Loucy (cell line): Measurements from ENCODE around the gene ERICH4.
A peak's percentile ranks its signal among the peaks of the same experiment; 100 is the strongest.

Source experiments
- H2AFZ ChIP-seq: fragments of 200-600 bp; sonication (generic); 2 replicates; pipeline ENCODE4 v1.6.0; 2016; ENCODE audit warnings: antibody characterized with exemption, mild to moderate bottlenecking, low read length, moderate library complexity
- H3F3A ChIP-seq: fragments of 200-600 bp; 2 replicates; pipeline ENCODE4 v1.6.0; 2016; ENCODE audit warnings: antibody characterized with exemption, low read depth, mild to moderate bottlenecking
- H3K27me3 ChIP-seq: fragments of 200-600 bp; sonication (generic); 2 replicates; pipeline ENCODE4 v1.6.1; 2014; ENCODE audit warnings: low read length, mild to moderate bottlenecking; ENCODE audit not compliant: insufficient read depth, poor library complexity, severe bottlenecking
- H3K36me3 ChIP-seq: fragments of 200-600 bp; sonication (generic); 2 replicates; pipeline ENCODE4 v1.6.1; 2016; ENCODE audit warnings: low read length; ENCODE audit not compliant: insufficient read depth
- H3K4me1 ChIP-seq: fragments of 200-600 bp; sonication (generic); 2 replicates; pipeline ENCODE4 v1.5.1; 2014; ENCODE audit warnings: low read length, mild to moderate bottlenecking; ENCODE audit not compliant: insufficient read depth, poor library complexity, severe bottlenecking
- H3K4me2 ChIP-seq: fragments of 200-600 bp; sonication (generic); 2 replicates; pipeline ENCODE4 v1.6.0; 2014; ENCODE audit warnings: antibody characterized with exemption, low read length, low read depth, mild to moderate bottlenecking; ENCODE audit not compliant: poor library complexity, severe bottlenecking
- H3K4me3 ChIP-seq: fragments of 200-600 bp; sonication (generic); 2 replicates; pipeline ENCODE4 v1.5.1; 2014; ENCODE audit warnings: low read length, mild to moderate bottlenecking, mixed read lengths; ENCODE audit not compliant: poor library complexity, severe bottlenecking
- H3K79me2 ChIP-seq: fragments of 200-600 bp; sonication (generic); 2 replicates; pipeline ENCODE4 v1.6.1; 2014; ENCODE audit warnings: low read length; ENCODE audit not compliant: insufficient read depth
- H3K9ac ChIP-seq: fragments of 200-600 bp; sonication (generic); 2 replicates; pipeline ENCODE4 v1.6.0; 2014; ENCODE audit warnings: mild to moderate bottlenecking, low read depth, low read length, moderate library complexity; ENCODE audit not compliant: poor library complexity, severe bottlenecking
- H3K9me2 ChIP-seq: fragments of 200-600 bp; sonication (generic); replicated peaks from 2 replicates; pipeline ENCODE4 v1.6.1; 2016; ENCODE audit warnings: low read depth, low read length, mixed read lengths
- H3K9me3 ChIP-seq: fragments of 200-600 bp; sonication (generic); 2 replicates; pipeline ENCODE4 v1.6.1; 2014; ENCODE audit warnings: mild to moderate bottlenecking, antibody characterized with exemption, low read length, low read depth; ENCODE audit not compliant: insufficient read depth
- H4K20me1 ChIP-seq: fragments of 200-600 bp; sonication (generic); 2 replicates; pipeline ENCODE4 v1.6.0; 2014; ENCODE audit warnings: antibody characterized with exemption, low read length, mild to moderate bottlenecking; ENCODE audit not compliant: insufficient read depth, poor library complexity, severe bottlenecking
- CTCF ChIP-seq: fragments of 200-600 bp; sonication (generic); conservative IDR thresholded peaks from 2 replicates; pipeline ENCODE4 v1.5.1; 2014; ENCODE audit warnings: mild to moderate bottlenecking, antibody characterized with exemption, low read length
- EZH2phosphoT487 ChIP-seq: fragments of 200-600 bp; IDR thresholded peaks from 2 replicates; pipeline ENCODE4 v1.6.1; 2018; ENCODE audit warnings: antibody characterized with exemption, mild to moderate bottlenecking, moderate library complexity, borderline replicate concordance

ERICH4 gene

GRCh38 chr19:41401483-41401882 is 41.5 kb upstream of the ERICH4 start:
- Histone ChIP-seq H3K79me2 (peaks cover 43% of the 10 kb centered on the region), H3F3A (no peaks in the 10 kb centered on the region), H2AFZ (no peak overlapping the region), H4K20me1 (peaks cover 3% of the 10 kb centered on the region), H3K9me3 (no peaks in the 10 kb centered on the region), H3K9me2 (no peaks in the 10 kb centered on the region), H3K4me1 (peaks cover 11% of the 10 kb centered on the region), H3K4me3 (no peak overlapping the region), H3K36me3 (no peaks in the 10 kb centered on the region), H3K27me3 (no peaks in the 10 kb centered on the region), H3K9ac (no peak overlapping the region), H3K4me2 (peak overlapping the region; percentile 24)
- no peak for TF ChIP-seq EZH2phosphoT487

- Histone ChIP-seq H3K27me3 (no peaks in the 10 kb centered on the region), H3K9me2 (no peaks in the 10 kb centered on the region), H3K36me3 (no peaks in the 10 kb centered on the region), H3K4me1 (peaks cover 11% of the 10 kb centered on the region), H2AFZ (no peak overlapping the region), H4K20me1 (peaks cover 3% of the 10 kb centered on the region), H3F3A (no peaks in the 10 kb centered on the region), H3K9me3 (no peaks in the 10 kb centered on the region), H3K4me3 (no peak overlapping the region), H3K4me2 (no peak overlapping the region), H3K9ac (no peak overlapping the region), H3K79me2 (peaks cover 38% of the 10 kb centered on the region)
- TF ChIP-seq CTCF (no peak), EZH2phosphoT487 (no peak)
Measured at GRCh38 chr19:41402010-41402409, 40.9 kb upstream of the ERICH4 start.

GRCh38 chr19:41403181-41403970 is 39.6 kb upstream of the ERICH4 start:
- no peak overlapping the region for H2AFZ ChIP-seq
- H4K20me1 ChIP-seq = peaks cover 3% of the 10 kb centered on the region
- TF ChIP-seq EZH2phosphoT487 (no peak), CTCF (no peak)
- H3K27me3 ChIP-seq = no peaks in the 10 kb centered on the region
- no peaks in the 10 kb centered on the region for H3K9me2 ChIP-seq
- H3K4me1 ChIP-seq = peaks cover 9% of the 10 kb centered on the region
- no peak overlapping the region for H3K4me3 ChIP-seq
- no peaks in the 10 kb centered on the region for H3K9me3 ChIP-seq
- H3K79me2 ChIP-seq = peaks cover 29% of the 10 kb centered on the region
- H3F3A ChIP-seq = no peaks in the 10 kb centered on the region
- peak overlapping the region; percentile 32 for H3K9ac ChIP-seq
- H3K36me3 ChIP-seq = no peaks in the 10 kb centered on the region
- H3K4me2 ChIP-seq = no peak overlapping the region

GRCh38 chr19:41405776-41406175 is 37.2 kb upstream of the ERICH4 start:
- no peaks in the 10 kb centered on the region for H3K36me3 ChIP-seq
- H3K9me3 ChIP-seq = no peaks in the 10 kb centered on the region
- H3K9ac ChIP-seq = no peak overlapping the region

More at GRCh38 chr19:41405776-41406175, 37.2 kb upstream of the ERICH4 start:
- Histone ChIP-seq H3K4me3 (no peak overlapping the region), H3F3A (no peaks in the 10 kb centered on the region), H3K4me1 (no peaks in the 10 kb centered on the region), H2AFZ (no peak overlapping the region), H3K27me3 (no peaks in the 10 kb centered on the region), H3K79me2 (peaks cover 8% of the 10 kb centered on the region; the same call in 1 of the 2 replicates), H4K20me1 (no peaks in the 10 kb centered on the region), H3K4me2 (no peak overlapping the region), H3K9me2 (no peaks in the 10 kb centered on the region)
- TF ChIP-seq CTCF = no peak
